ENCODE data around the gene CARD9. TPM values are rescaled to one million over a fixed set of nuclear protein-coding genes. Genes with fewer than 3 reads are reported as not detected.

CARD9 gene
- total and polyA plus RNA-seq, 2 of the 8 experiments (the other 6 are each of a cell fraction or from before 2014, with no cell fraction given) = 0.15 to 1.1 TPM

DNA sequence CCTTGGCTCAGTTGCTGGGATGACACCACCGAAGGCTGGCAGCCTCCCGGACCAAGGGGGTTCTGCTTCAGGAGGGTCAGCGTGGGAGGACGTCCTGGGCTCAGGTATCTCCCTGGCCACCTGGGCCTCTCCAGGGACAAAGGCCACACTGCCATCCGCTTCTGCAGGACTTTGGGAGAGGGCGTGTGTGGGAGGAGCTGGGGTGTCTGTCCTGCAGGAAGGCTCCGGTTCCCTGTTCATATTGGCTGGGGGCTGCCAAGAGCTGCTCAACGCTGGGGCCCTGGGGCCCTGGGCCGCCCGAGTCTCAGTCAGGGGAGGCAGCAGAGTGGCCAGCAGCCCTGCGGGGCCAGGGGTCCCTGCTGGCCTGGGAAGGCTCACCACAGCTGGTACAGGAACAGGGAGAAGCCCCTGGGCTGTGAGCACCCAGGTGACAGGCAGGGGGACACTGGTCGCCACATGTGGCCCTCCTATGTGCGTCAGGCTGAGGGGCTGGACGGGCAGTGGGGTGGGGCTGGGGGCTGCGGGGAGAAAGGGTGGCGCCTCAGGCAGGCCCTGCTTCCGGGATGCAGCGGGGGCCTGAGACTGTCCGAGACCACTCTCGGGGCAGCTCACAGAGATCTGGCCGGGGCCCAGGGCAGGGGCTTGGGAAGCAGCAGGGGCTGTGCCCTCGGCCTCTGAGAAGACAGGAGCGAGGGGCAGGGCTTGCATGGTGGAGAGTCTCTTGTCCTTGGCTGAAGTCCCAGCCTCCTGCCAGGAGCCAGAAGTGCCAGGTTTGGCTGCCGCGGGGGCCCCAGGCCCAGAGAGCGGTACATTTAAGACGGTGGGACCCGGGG, 4.9 kb upstream of the CARD9 start (continued):
- TF ChIP-seq SIN3A (conservative IDR thresholded peaks at IDR 0.05 in 1 of 2, IDR thresholded peaks at IDR 0.05 in 1 of 2; ENCODE audit: low read depth in 1 of 2, low read length in 2 of 2) (no peak), CBX5 (IDR thresholded peaks at IDR 0.05; ENCODE audit: low read depth, low read length) (no peak), BCL11A (IDR thresholded peaks at IDR 0.05; ENCODE audit: low read depth in 2 of 2, low read length in 2 of 2) (no peak), TEAD4 (IDR thresholded peaks at IDR 0.05; ENCODE audit: low read depth, low read length) (no peak)
